HepG2 (cell line): ENCODE results near the gene AP4M1. TPM values are rescaled to one million over a fixed set of nuclear protein-coding genes. Genes with fewer than 3 reads are reported as not detected.

ENCODE experiments used
- CENPT ChIP-seq: sonication (generic); formaldehyde crosslinking; IDR thresholded peaks from 2 replicates; pipeline ENCODE4 v1.8.0; 2022; ENCODE audit warnings: low read depth, mild to moderate bottlenecking, moderate library complexity, missing genetic modification reagents
- ISX ChIP-seq: sonication (generic); formaldehyde crosslinking; conservative IDR thresholded peaks from 2 replicates; pipeline ENCODE4 v1.5.0; 2020; ENCODE audit warnings: missing genetic modification reagents
- MAZ ChIP-seq, 2 experiments: sonication (generic) in 1 of 2; formaldehyde crosslinking in 1 of 2; IDR thresholded peaks; 2 replicates each; pipeline versions ENCODE4 v1.5.0 to v1.6.1; 2012 to 2020; ENCODE audit warnings: low read depth in 2 of 2, mild to moderate bottlenecking in 2 of 2, borderline replicate concordance in 1 of 2, improper control_type of control experiment in 1 of 2, low read length in 1 of 2, missing genetic modification reagents in 1 of 2, moderate library complexity in 1 of 2
- MLX ChIP-seq: IDR thresholded peaks from 2 replicates; pipeline ENCODE4 v1.6.1; 2016
- MXD1 ChIP-seq: sonication (generic); formaldehyde crosslinking; IDR thresholded peaks from 2 replicates; pipeline ENCODE4 v1.4.0; 2020; ENCODE audit warnings: mild to moderate bottlenecking, missing genetic modification reagents
- NAIF1 ChIP-seq: sonication (generic); formaldehyde crosslinking; IDR thresholded peaks from 2 replicates; pipeline ENCODE4 v1.5.0; 2020; ENCODE audit warnings: mild to moderate bottlenecking, missing genetic modification reagents, borderline replicate concordance
- NR3C1 ChIP-seq: sonication (generic); formaldehyde crosslinking; IDR thresholded peaks from 2 replicates; pipeline ENCODE4 v1.4.0; 2020; ENCODE audit warnings: missing genetic modification reagents
- NRL ChIP-seq: sonication (generic); formaldehyde crosslinking; IDR thresholded peaks from 2 replicates; pipeline ENCODE4 v1.5.0; 2020; ENCODE audit warnings: missing genetic modification reagents, mild to moderate bottlenecking, moderate library complexity, borderline replicate concordance
- TFDP2 ChIP-seq: sonication (generic); formaldehyde crosslinking; IDR thresholded peaks from 2 replicates; pipeline ENCODE4 v1.4.0; 2020; ENCODE audit warnings: missing genetic modification reagents
- ZFP82 ChIP-seq: sonication (generic); formaldehyde crosslinking; IDR thresholded peaks from 2 replicates; pipeline ENCODE4 v1.5.1; 2020; ENCODE audit warnings: mild to moderate bottlenecking, missing genetic modification reagents, borderline replicate concordance
- ZNF12 ChIP-seq: sonication (generic); formaldehyde crosslinking; IDR thresholded peaks from 2 replicates; pipeline ENCODE4 v1.5.0; 2020; ENCODE audit warnings: missing genetic modification reagents
- ZNF138 ChIP-seq: sonication (generic); formaldehyde crosslinking; IDR thresholded peaks from 2 replicates; pipeline ENCODE4 v1.5.0; 2020; ENCODE audit warnings: mild to moderate bottlenecking, low read depth, missing genetic modification reagents
- ZNF142 ChIP-seq: sonication (generic); formaldehyde crosslinking; IDR thresholded peaks from 2 replicates; pipeline ENCODE4 v1.4.0; 2020; ENCODE audit warnings: missing genetic modification reagents
- ZNF224 ChIP-seq: sonication (generic); formaldehyde crosslinking; IDR thresholded peaks from 2 replicates; pipeline ENCODE4 v1.5.0; 2020; ENCODE audit warnings: mild to moderate bottlenecking, missing genetic modification reagents
- ZNF33A ChIP-seq: sonication (generic); formaldehyde crosslinking; IDR thresholded peaks from 2 replicates; pipeline ENCODE4 v1.5.1; 2020; ENCODE audit warnings: missing genetic modification reagents, mild to moderate bottlenecking, moderate library complexity, borderline replicate concordance
- ZNF580 ChIP-seq: IDR thresholded peaks from 2 replicates; pipeline ENCODE4 v1.6.1; 2016; ENCODE audit warnings: low read depth, borderline replicate concordance
- ZNF670 ChIP-seq: sonication (generic); formaldehyde crosslinking; IDR thresholded peaks from 2 replicates; pipeline ENCODE4 v1.8.0; 2022; ENCODE audit warnings: mild to moderate bottlenecking, missing genetic modification reagents, borderline replicate concordance
- ZNF800 ChIP-seq: sonication (generic); formaldehyde crosslinking; IDR thresholded peaks from 2 replicates; pipeline ENCODE4 v1.4.0; 2020; ENCODE audit warnings: missing genetic modification reagents
- polyA plus RNA-seq, 8 experiments: library from polyadenylated mRNA; depleted of rRNA in 3 of 8; stranded (reverse) in 7 of 8; unstranded in 1 of 8; fragments of >200 nt; fragmentation: Illumina TruSeq in 4 of 8; extraction: Trizol in 4 of 8; gene quantifications; 2 replicates each; pipeline versions ENCODE4 v1.2.1 to v1.2.3, GENCODE V29; 2011 to 2016; ENCODE audit warnings: low read depth in 4 of 8, missing spikeins in 1 of 8, mixed read lengths in 1 of 8; ENCODE audit not compliant: insufficient read depth in 1 of 8
- total RNA-seq, 5 experiments: library from RNA; depleted of rRNA; stranded (reverse); fragments of >200 nt; fragmentation: Illumina TruSeq; extraction: Trizol; gene quantifications; 2 replicates each; pipeline ENCODE4 v1.2.3, GENCODE V29; 2016; ENCODE audit warnings: low read depth in 1 of 5

AP4M1 gene
- total and polyA plus RNA-seq, 2 of the 13 experiments (the other 11 are each of a cell fraction or from before 2014, with no cell fraction given): 6.3 to 9.7 TPM

GRCh38 chr7:100081535-100082102, 19.8 kb upstream of the AP4M1 start, which contains the start of gene ZNF3 (continued):
- TF ChIP-seq ZNF800 (no peak), ZNF33A (CRISPR knock-in tag) (peak; percentile 90), NRL (CRISPR knock-in tag) (peak; percentile 87; the same call in 1 of the 2 replicates), ZNF224 (CRISPR knock-in tag) (no peak), ZNF580 (CRISPR knock-in tag) (peak; percentile 91; the same call in 1 of the 2 replicates), NR3C1 (CRISPR knock-in tag) (no peak), ZNF12 (CRISPR knock-in tag) (peak; percentile 20; the same call in 1 of the 2 replicates), MXD1 (peak; percentile 94), ZFP82 (peak; percentile 90), TFDP2 (peak; percentile 91), CENPT (CRISPR knock-in tag) (0 out of 2 replicates have a peak, but pooled peaks have one; percentile 58), MLX (CRISPR knock-in tag) (peak; percentile 70; the same call in 1 of the 2 replicates), MAZ (IDR thresholded peaks at IDR 0.05; ENCODE audit: borderline replicate concordance, low read depth, low read length) (peak; percentile 83), MAZ (CRISPR knock-in tag; IDR thresholded peaks at IDR 0.05; ENCODE audit: low read depth) (peak; percentile 97), NAIF1 (CRISPR knock-in tag) (peak; percentile 83), ISX (peak; percentile 28; the same call in 1 of the 2 replicates), ZNF142 (CRISPR knock-in tag) (no peak; the same call in 1 of the 2 replicates), ZNF670 (peak; percentile 69), ZNF138 (CRISPR knock-in tag) (peak; percentile 89)
